Measurements from ENCODE around the gene SLC20A1. TPM values are rescaled to one million over a fixed set of nuclear protein-coding genes. Genes with fewer than 3 reads are reported as not detected.

Gene SLC20A1
- total and polyA plus RNA-seq, 2 donors, result 27.2 to 47.0 TPM

DNA sequence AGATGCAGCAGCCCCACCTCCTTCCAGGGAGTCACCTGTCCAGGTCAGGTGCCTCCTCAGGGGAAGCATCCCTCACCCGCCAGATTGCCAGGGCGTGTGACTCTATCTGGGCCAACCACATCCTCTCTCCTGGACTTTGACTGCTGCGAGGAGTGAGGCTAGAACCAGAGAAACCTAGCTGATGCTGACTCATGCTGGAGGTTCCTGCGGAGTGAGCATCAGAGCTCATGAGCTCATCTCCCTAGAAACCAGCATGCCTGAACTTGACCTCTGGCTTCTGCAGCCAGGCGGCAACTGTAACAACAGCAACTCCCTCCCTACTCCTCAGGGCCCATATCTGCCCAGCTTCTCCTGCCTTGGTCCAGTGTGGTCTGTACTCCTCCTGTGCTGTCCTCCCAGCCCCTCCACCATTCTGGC lies 46.8 kb downstream of the SLC20A1 start:
- Histone ChIP-seq H3K4me1 (ENCODE audit: control insufficient read depth in 2 of 2, insufficient read depth in 2 of 2, low read length in 2 of 2) (peaks cover 4 to 16% of the 10 kb centered on the region in 2 donors), H3K27me3 (ENCODE audit: control insufficient read depth in 2 of 2, insufficient read depth in 1 of 2, low read length in 1 of 2) (peaks cover 0 to 2% of the 10 kb centered on the region in 2 donors), H3K36me3 (ENCODE audit: control insufficient read depth in 2 of 2, insufficient read depth in 2 of 2, low read length in 1 of 2) (no peaks in the 10 kb centered on the region), H3K4me3 (ENCODE audit: low read length in 2 of 2) (no peak overlapping the region), H3K27ac (ENCODE audit: low read depth in 1 of 2, low read length in 1 of 2) (peak overlapping the region; percentile 12 to 43), H3K9me3 (ENCODE audit: control insufficient read depth in 2 of 2, insufficient read depth in 1 of 2, low read length in 1 of 2) (no peaks in the 10 kb centered on the region)
- peak in 5 of 9 donors; percentile 15 to 53 (median 22) for DNase-seq (ENCODE audit: low read depth in 6 of 9, low spot score in 9 of 9)
- 7% methylated on average over 5 of the region's 5 CpGs for WGBS

- Histone ChIP-seq H3K4me1 (ENCODE audit: control insufficient read depth in 2 of 2, insufficient read depth in 2 of 2, low read length in 2 of 2) (peaks cover 4 to 16% of the 10 kb centered on the region in 2 donors), H3K36me3 (ENCODE audit: control insufficient read depth in 2 of 2, insufficient read depth in 2 of 2, low read length in 1 of 2) (no peaks in the 10 kb centered on the region), H3K27ac (ENCODE audit: low read depth in 1 of 2, low read length in 1 of 2) (peak overlapping the region; percentile 12 to 43), H3K4me3 (ENCODE audit: low read length in 2 of 2) (no peak overlapping the region), H3K27me3 (ENCODE audit: control insufficient read depth in 2 of 2, insufficient read depth in 1 of 2, low read length in 1 of 2) (peaks cover 0 to 2% of the 10 kb centered on the region in 2 donors), H3K9me3 (ENCODE audit: control insufficient read depth in 2 of 2, insufficient read depth in 1 of 2, low read length in 1 of 2) (no peaks in the 10 kb centered on the region)
- 95% methylated on average over 1 of the region's 1 CpG for WGBS
- DNase-seq (ENCODE audit: low read depth in 6 of 9, low spot score in 9 of 9), result no peak
Measured at GRCh38 chr2:112692918-112693317, 47.2 kb downstream of the SLC20A1 start.

- Histone ChIP-seq H3K9me3 (ENCODE audit: control insufficient read depth in 2 of 2, insufficient read depth in 1 of 2, low read length in 1 of 2) (no peaks in the 10 kb centered on the region), H3K36me3 (ENCODE audit: control insufficient read depth in 2 of 2, insufficient read depth in 2 of 2, low read length in 1 of 2) (no peaks in the 10 kb centered on the region), H3K4me3 (ENCODE audit: low read length in 2 of 2) (no peak overlapping the region), H3K27ac (ENCODE audit: low read depth in 1 of 2, low read length in 1 of 2) (no peak overlapping the region), H3K27me3 (ENCODE audit: control insufficient read depth in 2 of 2, insufficient read depth in 1 of 2, low read length in 1 of 2) (peaks cover 0 to 2% of the 10 kb centered on the region in 2 donors), H3K4me1 (ENCODE audit: control insufficient read depth in 2 of 2, insufficient read depth in 2 of 2, low read length in 2 of 2) (peaks cover 4 to 16% of the 10 kb centered on the region in 2 donors)
- no peak for DNase-seq (ENCODE audit: low read depth in 6 of 9, low spot score in 9 of 9)
- WGBS, result 97% methylated on average over 9 of the region's 9 CpGs
Measured at GRCh38 chr2:112693596-112693995, 47.9 kb downstream of the SLC20A1 start.

GRCh38 chr2:112694182-112694581 lies 48.4 kb downstream of the SLC20A1 start:
- Histone ChIP-seq H3K27ac (ENCODE audit: low read depth in 1 of 2, low read length in 1 of 2) (no peak overlapping the region), H3K36me3 (ENCODE audit: control insufficient read depth in 2 of 2, insufficient read depth in 2 of 2, low read length in 1 of 2) (no peaks in the 10 kb centered on the region), H3K4me3 (ENCODE audit: low read length in 2 of 2) (no peak overlapping the region), H3K4me1 (ENCODE audit: control insufficient read depth in 2 of 2, insufficient read depth in 2 of 2, low read length in 2 of 2) (peaks cover 4 to 16% of the 10 kb centered on the region in 2 donors), H3K9me3 (ENCODE audit: control insufficient read depth in 2 of 2, insufficient read depth in 1 of 2, low read length in 1 of 2) (no peaks in the 10 kb centered on the region), H3K27me3 (ENCODE audit: control insufficient read depth in 2 of 2, insufficient read depth in 1 of 2, low read length in 1 of 2) (peaks cover 0 to 2% of the 10 kb centered on the region in 2 donors)
- 98% methylated on average over 12 of the region's 12 CpGs for WGBS
- DNase-seq (ENCODE audit: low read depth in 6 of 9, low spot score in 9 of 9), result no peak

DNA sequence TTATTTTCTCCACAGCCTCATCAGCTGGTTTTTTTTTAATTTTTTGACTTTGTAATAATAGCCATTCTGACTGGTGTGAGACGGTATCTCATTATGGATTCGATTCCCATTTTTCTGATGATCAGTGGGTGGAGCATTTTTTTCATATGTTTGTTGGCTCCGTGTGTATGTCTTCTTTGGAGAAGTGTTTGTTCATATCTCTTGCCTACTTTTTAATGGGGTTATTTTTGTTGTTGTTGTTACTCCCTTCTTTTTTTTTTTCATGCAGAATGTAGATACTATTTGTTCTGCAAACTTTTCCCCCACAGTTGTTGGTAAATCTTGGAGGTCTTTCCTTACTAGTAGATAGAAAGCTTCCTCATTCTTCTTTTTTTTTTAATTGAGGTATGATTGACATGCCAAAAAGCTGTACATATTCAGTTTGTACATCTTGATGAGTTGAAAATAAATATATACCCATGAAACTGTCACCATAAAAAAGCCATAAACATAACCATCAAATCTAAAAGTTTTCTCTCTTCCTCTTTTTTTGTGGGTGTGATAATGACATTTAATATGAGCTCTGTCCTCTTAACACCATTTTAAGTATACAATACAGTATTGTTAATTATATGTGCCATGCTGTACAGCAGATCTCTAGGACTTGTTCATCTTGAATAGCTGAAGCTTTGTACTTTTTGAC lies 53.2 kb downstream of the SLC20A1 start:
- 97% methylated on average over 3 of the region's 3 CpGs for WGBS
- DNase-seq (ENCODE audit: low read depth in 6 of 9, low spot score in 9 of 9), result no peak
- no peaks in the 10 kb centered on the region for H3K9me3 ChIP-seq (ENCODE audit: control insufficient read depth in 2 of 2, insufficient read depth in 1 of 2, low read length in 1 of 2)
- no peak overlapping the region for H3K4me3 ChIP-seq (ENCODE audit: low read length in 2 of 2)
- H3K27me3 ChIP-seq (ENCODE audit: control insufficient read depth in 2 of 2, insufficient read depth in 1 of 2, low read length in 1 of 2), result no peaks in the 10 kb centered on the region
- H3K36me3 ChIP-seq (ENCODE audit: control insufficient read depth in 2 of 2, insufficient read depth in 2 of 2, low read length in 1 of 2), result no peaks in the 10 kb centered on the region
- H3K4me1 ChIP-seq (ENCODE audit: control insufficient read depth in 2 of 2, insufficient read depth in 2 of 2, low read length in 2 of 2), result no peaks in the 10 kb centered on the region
- no peak overlapping the region for H3K27ac ChIP-seq (ENCODE audit: low read depth in 1 of 2, low read length in 1 of 2)

GRCh38 chr2:112699984-112700667 lies 54.4 kb downstream of the SLC20A1 start:
- WGBS, result 52% methylated on average over 3 of the region's 3 CpGs
- Histone ChIP-seq H3K27me3 (ENCODE audit: control insufficient read depth in 2 of 2, insufficient read depth in 1 of 2, low read length in 1 of 2) (no peaks in the 10 kb centered on the region), H3K4me3 (ENCODE audit: low read length in 2 of 2) (no peak overlapping the region), H3K9me3 (ENCODE audit: control insufficient read depth in 2 of 2, insufficient read depth in 1 of 2, low read length in 1 of 2) (no peaks in the 10 kb centered on the region), H3K36me3 (ENCODE audit: control insufficient read depth in 2 of 2, insufficient read depth in 2 of 2, low read length in 1 of 2) (no peaks in the 10 kb centered on the region), H3K27ac (ENCODE audit: low read depth in 1 of 2, low read length in 1 of 2) (peak overlapping the region in 1 of 2 donors; percentile 8), H3K4me1 (ENCODE audit: control insufficient read depth in 2 of 2, insufficient read depth in 2 of 2, low read length in 2 of 2) (no peaks in the 10 kb centered on the region)
- DNase-seq (ENCODE audit: low read depth in 6 of 9, low spot score in 9 of 9), result no peak

- DNase-seq (ENCODE audit: low read depth in 6 of 9, low spot score in 9 of 9), result no peak
- Histone ChIP-seq H3K27me3 (ENCODE audit: control insufficient read depth in 2 of 2, insufficient read depth in 1 of 2, low read length in 1 of 2) (peaks cover 0 to 2% of the 10 kb centered on the region in 2 donors), H3K4me3 (ENCODE audit: low read length in 2 of 2) (no peak overlapping the region), H3K9me3 (ENCODE audit: control insufficient read depth in 2 of 2, insufficient read depth in 1 of 2, low read length in 1 of 2) (no peaks in the 10 kb centered on the region), H3K4me1 (ENCODE audit: control insufficient read depth in 2 of 2, insufficient read depth in 2 of 2, low read length in 2 of 2) (peaks cover 6 to 7% of the 10 kb centered on the region in 2 donors), H3K36me3 (ENCODE audit: control insufficient read depth in 2 of 2, insufficient read depth in 2 of 2, low read length in 1 of 2) (no peaks in the 10 kb centered on the region), H3K27ac (ENCODE audit: low read depth in 1 of 2, low read length in 1 of 2) (peak overlapping the region in 1 of 2 donors; percentile 53)
- WGBS, result 54% methylated on average over 8 of the region's 8 CpGs
Measured at GRCh38 chr2:112701052-112701451, 55.3 kb downstream of the SLC20A1 start.

GRCh38 chr2:112703684-112704083 lies 57.9 kb downstream of the SLC20A1 start:
- peaks cover 0 to 13% of the 10 kb centered on the region in 2 donors for H3K27me3 ChIP-seq (ENCODE audit: control insufficient read depth in 2 of 2, insufficient read depth in 1 of 2, low read length in 1 of 2)
- H3K4me3 ChIP-seq (ENCODE audit: low read length in 2 of 2), result no peak overlapping the region
- H3K36me3 ChIP-seq (ENCODE audit: control insufficient read depth in 2 of 2, insufficient read depth in 2 of 2, low read length in 1 of 2), result no peaks in the 10 kb centered on the region
- no peak for DNase-seq (ENCODE audit: low read depth in 6 of 9, low spot score in 9 of 9)
- H3K4me1 ChIP-seq (ENCODE audit: control insufficient read depth in 2 of 2, insufficient read depth in 2 of 2, low read length in 2 of 2), result peaks cover 12 to 17% of the 10 kb centered on the region in 2 donors
- 98% methylated on average over 2 of the region's 2 CpGs for WGBS
- H3K9me3 ChIP-seq (ENCODE audit: control insufficient read depth in 2 of 2, insufficient read depth in 1 of 2, low read length in 1 of 2), result no peaks in the 10 kb centered on the region
- H3K27ac ChIP-seq (ENCODE audit: low read depth in 1 of 2, low read length in 1 of 2), result no peak overlapping the region

DNA sequence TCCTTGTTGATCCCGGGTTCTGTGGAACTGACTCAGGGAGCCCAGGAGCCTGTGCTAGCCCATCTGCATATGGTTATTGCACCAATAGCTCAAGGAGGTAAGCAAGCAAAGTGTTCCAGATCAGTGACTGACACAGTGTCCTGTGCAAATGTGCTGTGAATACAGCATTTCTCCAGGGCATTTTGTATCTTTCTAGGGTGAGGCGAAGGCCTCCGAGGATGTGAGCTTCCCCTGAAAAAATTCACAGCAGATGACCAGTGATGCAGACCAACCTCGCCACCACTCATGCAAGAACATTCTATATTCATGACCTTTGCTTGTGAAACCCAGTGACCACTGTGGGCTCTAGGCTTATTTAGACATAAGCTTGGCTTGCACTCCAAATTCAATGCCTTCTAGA lies 59.8 kb downstream of the SLC20A1 start:
- WGBS, result 92% methylated on average over 4 of the region's 4 CpGs
- H3K4me3 ChIP-seq (ENCODE audit: low read length in 2 of 2), result no peak overlapping the region
- H3K36me3 ChIP-seq (ENCODE audit: control insufficient read depth in 2 of 2, insufficient read depth in 2 of 2, low read length in 1 of 2), result no peaks in the 10 kb centered on the region
- DNase-seq (ENCODE audit: low read depth in 6 of 9, low spot score in 9 of 9), result no peak
- H3K9me3 ChIP-seq (ENCODE audit: control insufficient read depth in 2 of 2, insufficient read depth in 1 of 2, low read length in 1 of 2), result no peaks in the 10 kb centered on the region
- peaks cover 12 to 17% of the 10 kb centered on the region in 2 donors for H3K4me1 ChIP-seq (ENCODE audit: control insufficient read depth in 2 of 2, insufficient read depth in 2 of 2, low read length in 2 of 2)
- peaks cover 0 to 22% of the 10 kb centered on the region in 2 donors for H3K27me3 ChIP-seq (ENCODE audit: control insufficient read depth in 2 of 2, insufficient read depth in 1 of 2, low read length in 1 of 2)
- no peak overlapping the region for H3K27ac ChIP-seq (ENCODE audit: low read depth in 1 of 2, low read length in 1 of 2)

Data from thymus (tissue), 11 donors.